HG03460 (cell line): ENCODE measurements around the gene PPIF.

Source experiments
- ATAC-seq: cut with Tn5 transposase; IDR thresholded peaks from one replicate; pipeline ENCODE4 v1.9.1; 2021; ENCODE audit not compliant: unreplicated experiment

The PPIF gene

GRCh38 chr10:79385392-79385795 is 38.1 kb downstream of the PPIF start:
- ATAC-seq: no peak

GRCh38 chr10:79385804-79386531 is 38.7 kb downstream of the PPIF start:
- ATAC-seq: no peak

GRCh38 chr10:79386637-79387465 is 39.6 kb downstream of the PPIF start:
- no peak for ATAC-seq

- ATAC-seq: no peak
These were observed 40.3 kb downstream of the PPIF start for GRCh38 chr10:79387466-79387973.

GRCh38 chr10:79387974-79388850 is 40.9 kb downstream of the PPIF start:
- ATAC-seq: no peak

- no peak for ATAC-seq
These were observed 42.8 kb downstream of the PPIF start for GRCh38 chr10:79390057-79390456.

GRCh38 chr10:79390551-79391229 is 43.4 kb downstream of the PPIF start:
- ATAC-seq: peak; percentile 47

- ATAC-seq: no peak
These were observed 44.2 kb downstream of the PPIF start for GRCh38 chr10:79391231-79392019.

GRCh38 chr10:79392020-79392398 is 44.7 kb downstream of the PPIF start:
- ATAC-seq: no peak

- ATAC-seq: no peak
These were observed 45.4 kb downstream of the PPIF start for GRCh38 chr10:79392506-79393176.

GRCh38 chr10:79393221-79393923 is 46.1 kb downstream of the PPIF start:
- no peak for ATAC-seq

- no peak for ATAC-seq
These were observed 46.8 kb downstream of the PPIF start for GRCh38 chr10:79393924-79394610.

- no peak for ATAC-seq
These were observed 47.4 kb downstream of the PPIF start for GRCh38 chr10:79394664-79395063.

GRCh38 chr10:79396520-79396919 is 49.3 kb downstream of the PPIF start:
- no peak for ATAC-seq

- ATAC-seq: no peak
These were observed 49.8 kb downstream of the PPIF start for GRCh38 chr10:79397051-79397450.

GRCh38 chr10:79397575-79398303 is 50.5 kb downstream of the PPIF start:
- ATAC-seq: no peak

GRCh38 chr10:79398642-79399041 is 51.4 kb downstream of the PPIF start:
- no peak for ATAC-seq
